ENCODE results near the gene CCND2.
A peak's percentile ranks its signal among the peaks of the same experiment; 100 is the strongest.

Gene CCND2

DNA sequence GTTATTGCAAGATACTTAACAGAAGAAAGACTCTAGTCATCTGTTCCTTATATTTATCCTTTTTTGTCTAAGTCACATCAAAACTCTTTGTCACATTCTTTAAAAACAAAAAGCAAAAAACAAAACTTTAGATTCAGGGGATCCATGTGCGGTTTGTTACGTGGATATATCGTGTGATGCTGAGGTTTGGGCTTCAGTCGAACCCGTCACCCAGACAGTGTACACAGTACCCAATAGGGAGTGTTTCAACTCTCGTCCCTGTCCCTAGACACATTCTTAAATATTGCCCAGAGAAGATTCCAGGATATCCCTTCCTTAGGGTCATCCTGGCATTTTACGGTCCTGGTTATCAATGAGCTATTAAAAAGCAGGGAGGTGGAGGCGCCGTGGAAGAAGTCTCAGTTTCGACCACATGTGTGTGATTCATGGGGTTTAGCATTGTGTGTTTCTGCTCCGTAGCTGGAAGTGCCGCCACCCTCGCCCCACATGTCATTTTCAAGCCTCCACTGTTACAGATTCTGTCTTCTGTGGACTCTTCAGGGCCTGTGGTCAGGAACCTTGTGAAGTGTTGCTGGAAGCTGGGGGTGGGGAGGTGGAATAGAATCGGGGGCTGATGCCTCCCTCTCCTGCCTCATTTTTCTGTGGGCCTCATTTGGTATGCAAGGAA, 19.9 kb downstream of the CCND2 start:
- DNase-seq, result no peak

DNA sequence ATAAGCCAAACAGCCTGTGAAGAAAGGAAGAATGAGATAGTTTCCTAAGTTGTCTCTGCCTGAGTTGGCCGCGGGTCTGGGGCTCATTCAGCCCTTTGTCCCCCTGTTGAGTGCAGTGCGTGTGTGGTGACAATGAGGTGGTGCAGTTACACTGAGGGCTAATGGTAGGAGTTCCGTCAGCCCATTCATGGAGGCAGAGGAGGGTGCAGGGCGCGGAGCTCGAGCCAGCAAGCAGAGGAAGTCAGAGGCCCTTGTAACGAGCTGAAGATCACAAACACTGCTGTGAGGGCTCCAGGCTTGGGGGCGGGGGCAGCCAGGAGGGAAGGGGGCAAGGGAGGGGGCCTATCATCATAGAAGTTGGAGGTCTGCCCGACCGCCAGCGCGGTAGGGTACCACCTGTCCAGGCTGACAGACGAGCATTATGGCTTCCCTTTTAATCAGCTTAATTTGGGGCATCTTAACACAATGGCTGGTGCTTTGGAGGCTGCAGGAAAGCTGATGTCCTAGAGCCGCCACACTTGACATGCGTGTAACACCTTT, 20.5 kb downstream of the CCND2 start:
- no peak for DNase-seq

DNA sequence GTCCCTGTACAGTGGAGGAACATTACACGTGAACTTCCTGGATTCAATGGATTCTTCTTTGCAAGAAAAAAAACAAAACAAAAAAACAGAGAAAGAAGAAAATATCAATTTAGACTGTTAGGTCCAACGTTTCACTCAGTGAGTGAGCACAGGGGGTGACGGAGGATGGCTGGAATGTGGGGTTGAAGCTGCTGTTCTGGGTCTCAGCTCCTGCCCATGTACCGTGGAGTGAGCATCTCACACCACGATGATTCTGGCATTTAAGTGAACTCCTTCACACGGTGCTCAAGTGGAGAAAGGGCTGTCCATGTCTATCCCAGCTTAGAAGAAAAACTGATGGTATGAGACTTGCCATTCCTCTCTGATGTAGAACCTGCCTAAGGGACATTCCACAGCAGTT, 23.2 kb downstream of the CCND2 start:
- no peak for DNase-seq

DNA sequence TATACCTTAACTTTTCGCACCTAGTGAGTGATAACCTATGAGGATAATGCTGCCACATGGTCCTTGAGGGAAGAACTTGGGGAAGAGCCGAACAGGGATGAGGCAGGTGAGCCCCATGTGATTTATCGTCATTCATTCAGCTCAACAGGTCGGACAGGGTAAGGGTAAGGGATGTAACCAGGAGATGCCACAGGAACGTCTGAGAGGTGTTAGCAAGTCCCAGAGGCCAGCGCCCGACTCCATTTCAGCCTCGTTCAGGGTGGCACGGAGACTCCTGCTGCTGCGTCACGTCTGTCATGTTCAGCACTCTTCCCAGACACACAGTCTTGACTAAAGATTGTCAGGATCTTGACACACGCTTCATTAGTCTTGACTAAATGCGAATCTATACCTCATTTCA, 24.1 kb downstream of the CCND2 start:
- no peak for DNase-seq

DNA sequence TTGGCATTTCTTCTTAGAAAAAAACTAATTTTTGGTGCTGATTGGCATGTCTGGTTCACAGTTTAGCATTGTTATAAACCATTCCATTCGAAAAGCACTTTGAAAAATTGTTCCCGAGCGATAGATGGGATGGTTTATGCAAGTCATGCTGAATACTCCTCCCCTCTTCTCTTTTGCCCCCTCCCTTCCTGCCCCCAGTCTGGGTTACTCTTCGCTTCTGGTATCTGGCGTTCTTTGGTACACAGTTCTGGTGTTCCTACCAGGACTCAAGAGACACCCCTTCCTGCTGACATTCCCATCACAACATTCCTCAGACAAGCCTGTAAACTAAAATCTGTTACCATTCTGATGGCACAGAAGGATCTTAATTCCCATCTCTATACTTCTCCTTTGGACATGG, 27.3 kb downstream of the CCND2 start:
- DNase-seq, result no peak

DNA sequence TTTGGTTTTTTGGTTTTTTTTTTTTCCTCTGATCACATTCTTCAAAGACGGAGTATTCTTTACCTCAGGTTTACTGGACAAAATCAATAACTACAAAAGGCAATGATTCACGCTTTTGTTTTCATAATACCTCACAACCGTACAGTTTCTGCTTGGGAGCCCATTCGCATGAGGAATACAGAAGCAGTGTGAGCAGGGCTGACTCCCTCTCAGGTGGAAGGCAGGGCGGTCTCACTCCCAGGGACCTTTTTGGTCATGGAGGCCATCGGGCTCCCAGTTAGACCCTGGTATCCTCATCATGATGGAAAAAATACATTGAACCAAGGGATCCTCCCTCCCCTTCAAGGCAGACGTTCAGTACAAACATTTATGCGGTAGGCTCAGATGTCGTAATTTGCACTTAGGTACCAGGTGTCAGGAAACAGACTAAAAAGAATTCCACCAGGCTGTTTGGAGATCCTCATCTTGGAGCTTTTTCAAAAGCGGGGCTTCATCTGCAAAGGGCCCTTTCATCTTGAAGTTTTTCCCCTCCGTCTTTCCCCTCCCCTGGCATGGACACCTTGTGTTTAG, 28.5 kb downstream of the CCND2 start:
- DNase-seq, result no peak

DNA sequence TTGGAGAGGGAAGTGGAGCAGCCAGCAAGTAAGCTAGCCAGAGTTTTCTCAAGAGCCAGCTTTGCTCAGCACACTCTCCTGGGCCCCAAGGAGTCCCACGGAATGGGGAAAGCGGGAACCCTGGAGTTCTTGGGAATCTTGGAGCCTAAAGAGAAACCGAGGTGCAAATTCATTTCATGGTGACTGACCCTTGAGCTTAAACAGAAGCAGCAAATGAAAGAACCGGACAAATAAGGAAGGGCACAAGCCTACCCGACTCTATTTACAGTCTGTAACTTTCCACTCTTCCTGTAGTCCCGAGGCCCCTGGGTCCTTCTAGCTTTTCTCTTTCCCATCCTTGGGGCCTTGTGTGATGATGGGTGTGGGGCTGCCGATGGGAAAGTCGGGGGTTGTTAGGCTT, 29.3 kb downstream of the CCND2 start:
- DNase-seq, result no peak

DNA sequence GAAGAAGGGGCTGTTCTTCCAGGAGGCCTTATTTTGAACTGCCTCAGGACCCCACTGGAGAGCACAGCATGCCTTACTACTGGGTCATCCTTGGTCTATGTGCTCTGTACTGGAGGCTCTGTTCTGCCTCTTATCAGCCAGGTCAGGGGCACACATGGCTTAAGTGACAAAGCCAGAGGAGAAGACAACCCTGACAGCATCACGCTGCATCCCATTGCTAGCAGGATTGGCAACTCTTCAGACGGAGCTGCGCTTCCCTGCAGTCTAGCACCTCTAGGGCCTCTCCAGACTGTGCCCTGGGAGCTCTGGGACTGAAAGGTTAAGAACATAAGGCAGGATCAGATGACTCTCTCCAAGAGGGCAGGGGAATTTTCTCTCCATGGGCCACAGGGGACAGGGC, 30.2 kb downstream of the CCND2 start:
- DNase-seq, result no peak

DNA sequence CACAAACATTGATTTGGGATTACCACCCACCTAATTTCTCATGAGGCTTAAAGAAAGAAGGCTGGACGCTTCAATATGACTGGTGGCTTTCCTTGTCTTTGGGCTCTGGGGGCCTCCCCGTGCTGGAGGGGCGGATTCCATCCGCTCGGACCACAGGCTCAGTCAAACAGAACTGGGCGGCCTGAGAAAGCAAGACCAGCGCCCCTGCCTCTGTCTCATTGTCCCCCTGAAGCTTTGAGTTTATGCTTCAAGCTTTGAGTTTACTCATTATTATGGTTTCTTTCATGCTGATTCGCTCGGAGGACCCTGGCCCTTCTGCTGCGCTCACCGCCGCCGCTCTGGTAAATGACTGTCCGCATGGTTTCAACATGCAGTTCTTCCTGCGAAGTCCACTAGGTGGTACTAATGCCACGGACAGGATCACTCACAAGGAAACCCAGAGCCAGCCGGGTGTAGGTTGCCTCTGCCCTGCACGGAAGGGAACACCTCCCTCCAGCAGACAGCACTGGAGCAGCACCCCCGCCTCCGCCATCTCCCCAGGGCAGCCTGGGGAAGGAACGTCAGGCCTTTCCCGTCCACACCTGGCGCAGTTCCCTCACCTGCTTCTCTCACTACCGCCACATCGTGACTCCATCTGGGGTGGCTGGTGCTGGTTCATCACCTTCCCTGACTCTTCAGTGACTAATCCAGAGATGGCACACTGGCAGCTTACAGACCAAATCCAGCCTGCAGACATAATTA, 34.2 kb downstream of the CCND2 start:
- peak; percentile 30 for DNase-seq

DNA sequence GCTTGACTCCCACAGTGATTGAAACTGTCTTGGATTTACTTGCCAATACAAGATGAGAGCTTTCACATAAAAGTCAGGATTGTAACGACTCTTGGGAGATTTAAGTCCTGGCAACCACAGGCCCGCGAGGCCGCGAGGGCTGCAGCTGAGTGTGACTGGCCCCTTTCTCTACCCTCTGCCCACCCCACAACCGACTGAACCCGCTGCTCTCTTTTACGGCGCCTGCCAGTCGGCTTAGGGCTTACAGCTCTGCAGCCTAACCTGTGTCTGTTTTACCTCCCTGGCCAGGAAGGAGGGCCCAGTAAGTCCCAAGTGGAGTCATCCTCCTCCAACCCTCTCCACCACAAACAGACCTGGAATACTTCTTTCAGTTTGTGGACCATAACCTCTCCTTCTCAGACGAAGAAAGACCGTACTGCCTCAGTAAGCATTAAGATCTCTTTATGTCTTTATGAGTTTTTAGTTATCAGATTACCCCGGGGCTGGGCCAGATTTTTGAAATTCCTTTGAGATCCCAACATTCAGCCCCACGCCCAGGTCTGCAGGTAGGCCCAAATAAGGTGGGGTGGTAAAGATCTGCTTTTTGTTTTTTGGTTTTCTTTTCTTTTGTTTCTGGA, 34.9 kb downstream of the CCND2 start:
- no peak for DNase-seq

DNA sequence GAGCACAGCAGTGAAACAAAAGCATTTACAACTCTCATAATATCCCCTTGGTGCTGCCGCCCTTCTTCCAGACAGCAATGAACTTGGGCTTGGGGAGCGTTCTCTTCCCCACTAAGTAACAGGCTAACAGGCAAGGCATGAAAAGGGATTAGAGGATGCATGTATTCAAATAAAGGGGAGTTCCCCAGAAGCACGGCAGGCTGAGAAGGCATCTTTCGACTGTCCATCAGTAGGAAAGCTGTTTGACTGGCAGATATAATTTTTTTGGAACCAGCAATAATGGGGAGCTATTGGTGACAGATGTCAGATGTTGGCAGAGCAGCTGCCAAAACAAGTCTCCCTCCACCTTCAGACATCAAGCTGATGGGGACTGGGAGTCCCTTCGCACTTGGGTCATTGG, 38.2 kb downstream of the CCND2 start:
- no peak for DNase-seq

DNA sequence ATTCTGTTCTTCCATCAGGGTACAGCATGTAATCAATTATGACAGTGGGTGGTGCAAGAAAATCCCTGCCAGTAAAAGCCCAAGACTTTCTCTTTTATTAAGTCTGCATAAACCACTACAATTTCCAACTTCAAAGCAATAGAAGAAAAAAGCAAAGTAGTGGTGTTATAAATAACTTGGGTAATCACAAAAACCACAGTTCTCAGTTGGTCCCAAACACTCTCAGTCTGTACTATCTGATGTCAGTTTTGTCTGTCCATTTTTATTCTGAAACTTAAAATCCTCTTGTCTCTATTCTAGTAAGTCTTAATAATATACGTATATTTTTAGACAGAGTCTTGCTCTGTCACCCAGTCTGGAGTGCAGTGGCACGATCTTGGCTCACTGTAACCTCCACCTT, 38.7 kb downstream of the CCND2 start:
- no peak for DNase-seq

DNA sequence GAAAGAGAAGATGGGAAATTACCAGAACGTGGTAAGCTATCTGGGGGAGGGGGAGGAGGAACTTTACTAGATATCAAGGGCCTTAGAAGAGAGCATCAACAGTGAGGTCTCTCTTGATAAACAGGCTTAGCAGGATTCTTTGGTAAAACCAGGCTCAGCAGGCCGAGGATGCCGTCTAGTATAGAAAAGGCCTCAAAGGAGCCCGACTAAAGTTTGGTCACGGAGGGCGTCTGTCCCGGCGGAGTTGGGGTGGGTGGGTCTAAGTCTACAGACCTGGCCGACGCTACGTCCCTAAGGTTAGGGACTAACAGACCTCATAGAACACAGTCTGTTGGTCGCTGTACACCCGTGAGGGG, 46.9 kb downstream of the CCND2 start:
- no peak for DNase-seq

DNA sequence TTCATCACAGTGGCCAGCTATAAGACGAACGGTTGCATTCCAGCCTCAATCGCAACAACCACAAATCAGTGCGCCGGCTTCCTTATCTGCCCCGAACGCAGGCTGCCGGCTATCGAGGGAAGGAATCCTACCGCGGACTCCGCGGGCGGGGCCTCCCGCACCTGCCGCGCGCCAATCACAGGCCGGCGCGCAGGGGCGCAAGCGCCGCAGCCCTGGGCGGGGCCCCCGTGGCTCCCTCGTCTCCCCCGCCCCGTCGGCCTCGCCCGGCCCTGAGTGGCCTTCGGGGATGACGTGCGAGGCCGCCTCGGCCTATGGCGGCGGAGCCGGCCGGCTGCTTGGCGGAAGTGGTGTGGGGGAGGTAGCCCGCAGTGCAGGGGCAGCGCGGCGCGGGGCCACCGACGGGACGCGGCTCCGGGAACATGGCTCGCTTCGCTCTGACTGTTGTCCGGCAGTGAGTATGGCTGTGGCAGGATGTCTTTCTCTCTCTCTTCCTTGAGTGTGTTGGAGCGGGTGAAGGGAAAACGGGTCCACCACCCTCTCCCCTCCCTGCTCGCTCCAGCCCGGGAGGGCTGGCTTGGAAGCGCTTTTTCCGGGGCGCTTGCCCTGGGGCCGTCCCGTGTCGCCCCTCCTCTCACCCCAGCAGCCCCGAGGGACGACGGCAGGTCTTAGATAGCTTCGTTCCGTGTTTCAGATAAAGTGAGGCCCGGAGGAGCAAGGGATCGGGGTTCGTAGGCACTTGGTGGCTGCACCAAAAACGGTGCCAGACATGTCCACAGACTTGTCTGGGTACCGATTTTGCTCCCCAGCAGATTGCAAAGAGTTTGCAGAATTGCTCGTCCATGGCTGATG, 47.5 kb downstream of the CCND2 start, which contains the start of gene TIGAR:
TIGAR (plus strand) TSS at position 361 of the 849 bp plus-strand sequence; CDS start at position 420, 59 bp downstream.
- DNase-seq, result peak; percentile 91

DNA sequence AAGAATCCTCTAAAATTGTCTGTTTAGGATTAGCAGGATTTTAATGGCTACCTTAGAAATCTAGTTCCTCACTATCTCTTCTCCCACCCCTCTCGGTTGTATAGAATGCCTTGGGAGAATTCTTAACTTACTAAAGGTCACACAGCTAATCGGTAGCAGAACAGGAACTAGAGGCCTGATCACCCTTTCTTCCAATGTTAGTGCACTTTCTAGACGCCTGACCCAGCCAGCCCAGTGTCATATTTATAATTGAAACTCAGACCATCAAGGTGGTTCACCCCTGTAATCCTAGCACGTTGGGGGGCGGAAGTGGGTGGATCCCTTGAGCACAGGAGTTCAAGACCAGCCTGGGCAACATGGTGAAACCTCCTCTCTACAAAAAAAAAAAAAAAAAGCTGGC, 49.2 kb downstream of the CCND2 start:
- no peak for DNase-seq
